Cardiac fibroblast (primary cell): ENCODE measurements around the gene ELFN1.

Experiments used
- DNase-seq, 2 donors: peaks; one replicate each; pipeline versions ENCODE4 v3.0.0 to v3.0.0-alpha.2; 2010; ENCODE audit warnings: low read depth in 2 of 2
- H3K4me3 ChIP-seq, 2 donors: replicated peaks in 1 of 2; 1 replicate in 1 of 2; 2 replicates in 1 of 2; pipeline ENCODE4 v1.5.1; 2011; ENCODE audit warnings: low read depth in 2 of 2, low read length in 2 of 2, mild to moderate bottlenecking in 2 of 2, moderate library complexity in 1 of 2
- TF ChIP-seq, protein P1 (sequence below): IDR thresholded peaks from one replicate; pipeline ENCODE4 v1.5.1; 2011; ENCODE audit warnings: low read depth, mild to moderate bottlenecking, low read length, inconsistent platforms

ELFN1 gene

DNA sequence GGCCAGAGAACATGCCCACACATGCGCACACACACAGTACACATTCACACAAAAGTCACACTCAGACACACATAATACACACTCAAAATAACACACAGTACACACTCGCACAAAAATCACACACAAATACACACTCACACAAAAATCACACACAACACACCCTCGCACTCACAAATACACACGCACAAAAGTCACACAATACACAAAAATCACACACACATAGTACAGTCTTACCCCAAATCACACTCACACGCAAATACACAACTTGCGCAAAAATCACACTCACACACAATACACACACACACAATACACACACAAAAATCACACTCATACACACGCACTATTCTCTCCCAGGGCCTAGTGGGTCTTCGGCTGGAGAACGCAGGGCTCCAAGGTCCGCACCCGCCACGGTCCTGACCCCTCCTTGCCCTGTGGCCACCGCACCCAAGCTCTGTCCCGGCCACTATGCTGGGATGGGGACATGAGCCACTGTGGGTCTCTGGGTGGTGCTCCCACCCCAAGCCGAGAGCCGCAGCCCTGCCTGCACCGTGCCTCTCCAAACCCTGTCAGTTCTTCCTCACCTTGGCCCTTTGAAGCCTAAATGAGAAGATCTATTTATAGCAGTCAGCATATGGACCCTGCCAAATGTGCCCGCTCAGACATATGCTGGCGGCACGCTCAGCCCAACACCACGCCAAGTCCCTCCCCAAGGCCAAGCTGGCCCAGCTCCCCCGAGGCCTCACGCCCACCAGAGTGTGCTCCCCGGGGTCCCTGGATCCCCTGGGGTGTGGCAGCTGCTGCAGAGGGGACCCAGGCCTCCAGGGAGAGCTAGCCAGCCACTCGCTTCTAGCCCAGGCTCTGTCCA, 55.9 kb downstream of the ELFN1 start:
- DNase-seq: no peak
- TF ChIP-seq, protein P1, sequence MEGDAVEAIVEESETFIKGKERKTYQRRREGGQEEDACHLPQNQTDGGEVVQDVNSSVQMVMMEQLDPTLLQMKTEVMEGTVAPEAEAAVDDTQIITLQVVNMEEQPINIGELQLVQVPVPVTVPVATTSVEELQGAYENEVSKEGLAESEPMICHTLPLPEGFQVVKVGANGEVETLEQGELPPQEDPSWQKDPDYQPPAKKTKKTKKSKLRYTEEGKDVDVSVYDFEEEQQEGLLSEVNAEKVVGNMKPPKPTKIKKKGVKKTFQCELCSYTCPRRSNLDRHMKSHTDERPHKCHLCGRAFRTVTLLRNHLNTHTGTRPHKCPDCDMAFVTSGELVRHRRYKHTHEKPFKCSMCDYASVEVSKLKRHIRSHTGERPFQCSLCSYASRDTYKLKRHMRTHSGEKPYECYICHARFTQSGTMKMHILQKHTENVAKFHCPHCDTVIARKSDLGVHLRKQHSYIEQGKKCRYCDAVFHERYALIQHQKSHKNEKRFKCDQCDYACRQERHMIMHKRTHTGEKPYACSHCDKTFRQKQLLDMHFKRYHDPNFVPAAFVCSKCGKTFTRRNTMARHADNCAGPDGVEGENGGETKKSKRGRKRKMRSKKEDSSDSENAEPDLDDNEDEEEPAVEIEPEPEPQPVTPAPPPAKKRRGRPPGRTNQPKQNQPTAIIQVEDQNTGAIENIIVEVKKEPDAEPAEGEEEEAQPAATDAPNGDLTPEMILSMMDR: no peak
- H3K4me3 ChIP-seq: no peak overlapping the region

DNA sequence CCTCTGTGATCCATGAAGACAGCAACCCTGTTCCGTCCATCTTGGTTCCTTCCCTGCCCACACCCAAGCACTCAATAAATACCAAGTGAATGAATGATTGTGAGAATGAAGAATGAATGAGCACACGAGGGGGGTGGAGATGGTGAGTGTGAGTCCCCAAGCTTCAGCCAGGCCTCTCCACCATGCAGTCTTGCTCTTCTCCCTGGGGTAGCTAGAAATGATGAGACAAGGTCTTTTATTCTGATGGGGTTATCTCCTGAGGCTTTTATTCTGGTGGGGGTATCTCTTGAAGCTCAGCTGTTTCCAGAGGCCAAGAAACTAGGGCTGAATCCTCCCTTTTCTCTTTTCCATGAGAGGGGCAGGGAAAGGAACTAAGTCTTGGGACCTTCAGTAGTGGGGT, 57.0 kb downstream of the ELFN1 start:
- H3K4me3 ChIP-seq: no peak overlapping the region
- DNase-seq: no peak
- TF ChIP-seq, protein P1: no peak

DNA sequence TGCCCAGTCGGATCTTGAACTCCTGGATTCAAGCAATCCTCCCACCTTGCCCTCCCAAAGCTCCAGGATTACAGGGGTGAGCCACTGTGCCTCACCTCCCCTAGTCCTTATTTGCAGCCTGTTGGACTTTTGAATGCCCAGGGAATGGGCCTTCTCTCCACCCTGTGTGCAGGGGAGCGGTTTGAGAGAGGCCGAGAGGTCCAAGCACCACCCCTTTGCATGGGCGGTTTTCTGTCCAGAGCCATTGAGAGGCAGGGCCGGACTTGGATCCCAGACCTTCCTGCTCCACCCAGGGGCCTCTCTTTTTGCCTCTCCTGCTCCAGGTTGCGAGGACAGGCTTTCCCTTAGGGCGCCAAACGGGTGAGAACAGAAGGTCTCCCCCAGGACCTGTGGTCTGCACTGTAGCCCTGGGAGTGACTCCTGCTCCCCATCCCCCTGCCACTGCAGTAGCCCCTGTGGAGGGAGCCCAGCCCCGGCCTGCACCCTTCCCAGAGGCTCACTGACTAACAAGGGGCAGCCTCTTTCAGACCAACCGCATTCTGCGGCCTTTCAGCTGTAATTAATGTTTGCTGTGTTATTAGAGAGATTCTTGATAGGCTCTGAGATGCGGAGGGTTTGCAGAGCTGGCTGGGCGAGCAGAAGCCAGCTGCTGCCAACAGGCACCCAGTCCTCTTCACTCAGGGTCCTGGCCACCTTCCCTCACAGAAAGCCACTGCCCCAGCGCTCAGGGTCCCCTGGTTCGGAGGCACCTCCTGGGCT, 57.9 kb downstream of the ELFN1 start:
- DNase-seq: no peak
- H3K4me3 ChIP-seq: no peak overlapping the region
- TF ChIP-seq, protein P1: no peak

DNA sequence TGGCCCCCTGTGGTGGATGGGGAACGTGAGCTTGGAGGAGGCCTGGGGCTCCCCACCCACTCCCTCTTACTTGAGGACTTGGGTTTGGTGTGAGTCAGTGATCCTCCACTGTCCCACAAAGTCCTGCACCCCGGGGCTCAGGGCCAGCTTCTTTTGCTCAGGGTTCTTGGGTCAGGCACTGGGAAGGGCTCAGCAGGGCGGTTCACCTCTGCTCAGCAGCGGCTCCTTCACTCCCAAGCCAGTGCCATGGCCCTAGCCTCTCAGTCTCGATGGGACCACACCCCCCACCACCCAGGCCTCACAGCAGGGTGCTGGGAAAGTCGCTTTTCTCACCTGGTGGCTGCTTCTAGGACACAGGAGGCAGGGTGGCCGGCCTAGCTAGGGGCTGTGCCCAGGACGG, 59.1 kb downstream of the ELFN1 start:
- DNase-seq: no peak
- TF ChIP-seq, protein P1: no peak
- H3K4me3 ChIP-seq: no peak overlapping the region

DNA sequence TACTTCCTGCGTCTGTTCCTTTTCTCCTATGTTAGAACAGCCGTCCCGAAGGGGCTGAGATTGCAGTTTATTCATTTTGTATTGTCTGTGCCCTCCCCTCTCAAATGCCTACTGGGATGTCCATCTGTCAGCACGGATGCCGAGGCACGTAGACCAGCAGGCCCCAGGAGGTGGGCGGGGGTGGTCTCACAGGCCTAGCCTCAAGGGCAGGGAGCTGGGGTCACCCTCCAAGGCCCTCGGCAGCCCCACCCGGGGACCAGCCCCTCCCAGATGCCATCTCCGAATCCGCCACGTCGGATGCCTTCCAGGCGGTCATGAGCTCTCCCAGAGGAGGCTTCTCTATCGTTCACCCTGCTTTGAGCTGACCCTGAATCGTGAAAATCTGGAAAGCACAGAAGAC, 59.7 kb downstream of the ELFN1 start:
- no peak for DNase-seq
- TF ChIP-seq, protein P1: no peak
- H3K4me3 ChIP-seq: no peak overlapping the region

DNA sequence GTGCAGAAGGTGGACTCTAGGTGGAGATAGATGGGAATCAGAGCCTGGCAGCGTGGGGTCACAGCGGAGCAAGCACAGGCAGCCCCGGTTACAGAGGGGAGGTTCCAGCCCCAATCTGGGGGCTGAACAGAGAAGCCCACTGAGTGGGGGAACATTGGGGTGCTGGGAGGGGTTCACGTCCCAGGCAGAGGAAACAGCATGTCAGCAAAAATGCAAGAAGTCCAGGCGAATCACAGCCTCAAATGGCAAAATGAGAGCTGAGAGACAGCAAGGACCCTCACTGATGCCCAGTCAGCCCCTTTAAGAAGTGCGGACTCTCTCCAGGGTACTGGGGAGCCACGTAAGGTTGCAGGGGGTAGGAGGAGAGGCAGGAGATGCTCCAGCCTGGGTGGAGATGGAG, 62.0 kb downstream of the ELFN1 start:
- TF ChIP-seq, protein P1: no peak
- DNase-seq: no peak
- no peak overlapping the region for H3K4me3 ChIP-seq
